WTC11 (cell line): ENCODE results near the gene ITFG1. TPM values are rescaled to one million over a fixed set of nuclear protein-coding genes. Genes with fewer than 3 reads are reported as not detected.
"Not testable (repeated sequence)": the region's sequence is repeated elsewhere in the genome, so short reads cannot be mapped to it uniquely, and the experiment has no call there.

Source experiments
- ATAC-seq: fragments of 200-7000 bp; cut with Tn5 transposase; 2 replicates; pipeline ENCODE4 v1.10.0; 2021; ENCODE audit warnings: mild to moderate bottlenecking, moderate library complexity
- CTCF ChIA-PET: fragments of 300-600 bp; sonication (Branson Sonifier 250); formaldehyde crosslinking; loops from one replicate; lab custom pipeline; 2021; ENCODE audit warnings: antibody characterized with exemption; lab: Charles Lee
- POLR2A ChIA-PET: fragments of 350-600 bp; sonication (Branson Sonifier 250); formaldehyde crosslinking; loops from one replicate; lab custom pipeline; 2021; ENCODE audit warnings: antibody characterized with exemption; lab: Charles Lee
- DNase-seq: peaks from one replicate; pipeline ENCODE4 v3.0.0; 2021; ENCODE audit warnings: low spot score
- H3K27ac Mint-ChIP-seq: 2 replicates; pipeline ENCODE4 v1.8.0; 2021; ENCODE audit warnings: mixed read lengths
- H3K27me3 Mint-ChIP-seq: 2 replicates; pipeline ENCODE4 v1.8.0; 2021; ENCODE audit warnings: low read depth, mild to moderate bottlenecking, moderate library complexity, mixed read lengths
- H3K36me3 Mint-ChIP-seq: 2 replicates; pipeline ENCODE4 v1.8.0; 2021; ENCODE audit warnings: mixed read lengths
- H3K4me1 Mint-ChIP-seq: 2 replicates; pipeline ENCODE4 v1.8.0; 2022; ENCODE audit warnings: mixed read lengths
- H3K4me3 Mint-ChIP-seq: 2 replicates; pipeline ENCODE4 v1.8.0; 2021; ENCODE audit warnings: mild to moderate bottlenecking, moderate library complexity, mixed read lengths
- H3K9me3 Mint-ChIP-seq: 2 replicates; pipeline ENCODE4 v1.8.0; 2021; ENCODE audit warnings: mixed read lengths
- E2F4 ChIP-seq: sonication (generic); formaldehyde crosslinking; IDR thresholded peaks from 2 replicates; pipeline ENCODE4 v1.8.1; 2022; ENCODE audit warnings: low read depth, mild to moderate bottlenecking, moderate library complexity, missing genetic modification reagents, borderline replicate concordance
- FOXJ3 ChIP-seq: sonication (generic); formaldehyde crosslinking; IDR thresholded peaks from 2 replicates; pipeline ENCODE4 v1.9.0; 2021; ENCODE audit warnings: missing genetic modification reagents, mild to moderate bottlenecking, borderline replicate concordance
- HMGA2 ChIP-seq: fragments of 250-450 bp; sonication (Bioruptor Pico); IDR thresholded peaks from 2 replicates; pipeline ENCODE4 v1.4.0; 2021; ENCODE audit warnings: mild to moderate bottlenecking, moderate library complexity
- JAZF1 ChIP-seq: fragments of 250-450 bp; sonication (Bioruptor Pico); IDR thresholded peaks from 2 replicates; pipeline ENCODE4 v1.9.0; 2021; ENCODE audit warnings: moderate library complexity, mild to moderate bottlenecking, inconsistent platforms
- MAX ChIP-seq: sonication (generic); formaldehyde crosslinking; IDR thresholded peaks from 2 replicates; pipeline ENCODE4 v1.8.0; 2022; ENCODE audit warnings: mild to moderate bottlenecking, missing genetic modification reagents
- NR3C1 ChIP-seq: sonication (generic); formaldehyde crosslinking; conservative IDR thresholded peaks from 2 replicates; pipeline ENCODE4 v1.8.1; 2023; ENCODE audit warnings: low read depth, mild to moderate bottlenecking, missing genetic modification reagents
- OVOL2 ChIP-seq: fragments of 250-450 bp; sonication (Bioruptor Pico); IDR thresholded peaks from 2 replicates; pipeline ENCODE4 v1.9.0; 2021; ENCODE audit warnings: mild to moderate bottlenecking, borderline replicate concordance
- USF1 ChIP-seq: sonication (generic); formaldehyde crosslinking; IDR thresholded peaks from 2 replicates; pipeline ENCODE4 v1.8.0; 2022; ENCODE audit warnings: mild to moderate bottlenecking, missing genetic modification reagents
- ZMAT4 ChIP-seq: fragments of 250-450 bp; sonication (Bioruptor Pico); IDR thresholded peaks from 2 replicates; pipeline ENCODE4 v1.9.0; 2021; ENCODE audit warnings: mild to moderate bottlenecking
- ZNF219 ChIP-seq: sonication (generic); formaldehyde crosslinking; IDR thresholded peaks from 2 replicates; pipeline ENCODE4 v1.8.0; 2023; ENCODE audit warnings: missing genetic modification reagents, mild to moderate bottlenecking, borderline replicate concordance
- ZNF396 ChIP-seq: fragments of 250-450 bp; sonication (Bioruptor Pico); IDR thresholded peaks from 2 replicates; pipeline ENCODE4 v1.8.0; 2021; ENCODE audit warnings: mild to moderate bottlenecking, moderate library complexity, borderline replicate concordance
- ZNF671 ChIP-seq: fragments of 250-450 bp; sonication (Bioruptor Pico); IDR thresholded peaks from 2 replicates; pipeline ENCODE4 v1.8.0; 2021; ENCODE audit warnings: mild to moderate bottlenecking
- total RNA-seq: library from RNA; stranded (reverse); gene quantifications from 3 replicates; pipeline ENCODE4 v1.2.3, GENCODE V29; 2021

ITFG1 gene
- total RNA-seq, 1 experiment from 2014 or later = 21.1 TPM

GRCh38 chr16:47342055-47342454 lies 118.8 kb downstream of the ITFG1 start:
- TF ChIP-seq MAX (CRISPR knock-in tag) (no peak), E2F4 (CRISPR knock-in tag) (no peak), JAZF1 (CRISPR knock-in tag) (no peak), FOXJ3 (no peak), ZNF219 (no peak), USF1 (CRISPR knock-in tag) (no peak), NR3C1 (CRISPR knock-in tag) (no peak), HMGA2 (no peak)
- Mint-ChIP-seq H3K4me1 (0 out of 2 replicates have a peak, but pooled peaks cover 4% of the 10 kb centered on the region), H3K4me3 (no peak overlapping the region), H3K36me3 (peaks cover 36% of the 10 kb centered on the region), H3K27ac (no peak overlapping the region), H3K9me3 (peaks cover 35% of the 10 kb centered on the region), H3K27me3 (no peaks in the 10 kb centered on the region; the same call in 1 of the 2 replicates)
- no peak for ATAC-seq
- POLR2A ChIA-PET = no interaction called here
- DNase-seq = no peak
- CTCF ChIA-PET = no interaction called here

- H3K27me3 Mint-ChIP-seq, DNase-seq, H3K27ac Mint-ChIP-seq, H3K36me3 Mint-ChIP-seq, H3K4me3 Mint-ChIP-seq, ATAC-seq, CTCF ChIA-PET, POLR2A ChIA-PET, H3K9me3 Mint-ChIP-seq, H3K4me1 Mint-ChIP-seq: not testable (repeated sequence)
Measured at GRCh38 chr16:47330562-47330961, 130.3 kb downstream of the ITFG1 start.

GRCh38 chr16:47324309-47324708 lies 136.6 kb downstream of the ITFG1 start:
- CTCF ChIA-PET, H3K27ac Mint-ChIP-seq: not testable (repeated sequence)

GRCh38 chr16:47323241-47323640 lies 137.6 kb downstream of the ITFG1 start:
- peak; percentile 73 for ATAC-seq
- no peaks in the 10 kb centered on the region for H3K27me3 Mint-ChIP-seq
- peaks cover 4% of the 10 kb centered on the region for H3K4me1 Mint-ChIP-seq
- CTCF ChIA-PET = interaction anchor here (0.7 to 1.3 kb wide), 3 partner anchors 64 to 525 kb away, joined by 3 to 4 read pairs (median 3); partner anchors contain the start of genes ITFG1 and PHKB
- no peak overlapping the region for H3K27ac Mint-ChIP-seq
- no peak overlapping the region for H3K4me3 Mint-ChIP-seq
- TF ChIP-seq OVOL2 (CRISPR knock-in tag) = no peak
- TF ChIP-seq USF1 (CRISPR knock-in tag) = no peak
- TF ChIP-seq ZMAT4 (CRISPR knock-in tag) = no peak
- no peak for TF ChIP-seq ZNF671 (CRISPR knock-in tag)
- no peak for TF ChIP-seq ZNF396 (CRISPR knock-in tag)
- TF ChIP-seq, all 79 proteins: peak for 0
- POLR2A ChIA-PET = interaction anchor here (1.0 kb wide), 1 partner anchor 179 kb away, joined by 3 read pairs; no protein-coding TSS in a partner anchor
- Mint-ChIP-seq H3K9me3 (peaks cover 8% of the 10 kb centered on the region; the same call in 1 of the 2 replicates), H3K36me3 (peaks cover 6% of the 10 kb centered on the region; the same call in 1 of the 2 replicates)
- DNase-seq = no peak

More at GRCh38 chr16:47324309-47324708, 136.6 kb downstream of the ITFG1 start:
- POLR2A ChIA-PET, H3K4me3 Mint-ChIP-seq, ATAC-seq, H3K9me3 Mint-ChIP-seq, H3K4me1 Mint-ChIP-seq, H3K27me3 Mint-ChIP-seq, H3K36me3 Mint-ChIP-seq, DNase-seq: not testable (repeated sequence)
